GM21381 (cell line): ENCODE data around the gene CPM.
"Not testable (repeated sequence)": the region's sequence is repeated elsewhere in the genome, so short reads cannot be mapped to it uniquely, and the experiment has no call there.

ENCODE experiments used
- ATAC-seq: cut with Tn5 transposase; IDR thresholded peaks from one replicate; pipeline ENCODE4 v1.9.1; 2021; ENCODE audit warnings: mild to moderate bottlenecking, moderate library complexity; ENCODE audit not compliant: unreplicated experiment

CPM gene

GRCh38 chr12:68855111-68855510, 77.9 kb downstream of the CPM start:
- ATAC-seq, result no peak

- no peak for ATAC-seq
Observed at GRCh38 chr12:68854554-68854953, 78.4 kb downstream of the CPM start.

- ATAC-seq, result no peak
Observed at GRCh38 chr12:68854078-68854468, 78.9 kb downstream of the CPM start.

- no peak for ATAC-seq
Observed at GRCh38 chr12:68853396-68854077, 79.4 kb downstream of the CPM start.

GRCh38 chr12:68851592-68852306, 81.2 kb downstream of the CPM start:
- no peak for ATAC-seq

GRCh38 chr12:68850390-68850789, 82.6 kb downstream of the CPM start:
- no peak for ATAC-seq

GRCh38 chr12:68846811-68847210, 86.2 kb downstream of the CPM start:
- no peak for ATAC-seq

GRCh38 chr12:68844788-68845695, 87.9 kb downstream of the CPM start:
- ATAC-seq, result no peak

- ATAC-seq, result no peak
Observed at GRCh38 chr12:68844318-68844745, 88.6 kb downstream of the CPM start.

GRCh38 chr12:68842784-68843567, 90.0 kb downstream of the CPM start:
- no peak for ATAC-seq

- ATAC-seq, result no peak
Observed at GRCh38 chr12:68842123-68842522, 90.8 kb downstream of the CPM start.

- ATAC-seq, result no peak
Observed at GRCh38 chr12:68841717-68842116, 91.3 kb downstream of the CPM start.

- not testable (repeated sequence) for ATAC-seq
Observed at GRCh38 chr12:68841175-68841574, 91.8 kb downstream of the CPM start.

- ATAC-seq, result no peak
Observed at GRCh38 chr12:68839183-68840147, 93.5 kb downstream of the CPM start.

- ATAC-seq, result no peak
Observed at GRCh38 chr12:68838046-68838886, 94.7 kb downstream of the CPM start.

GRCh38 chr12:68837215-68837614, 95.8 kb downstream of the CPM start:
- ATAC-seq, result no peak

GRCh38 chr12:68835333-68835908, 97.5 kb downstream of the CPM start:
- no peak for ATAC-seq

GRCh38 chr12:68833508-68833907, 99.5 kb downstream of the CPM start:
- no peak for ATAC-seq
